GM12872 (cell line): ENCODE results near the gene STK10.

Experiments
- CTCF ChIP-seq: IDR thresholded peaks from 3 replicates; pipeline ENCODE4 v1.5.1; 2011; ENCODE audit warnings: low read depth, mild to moderate bottlenecking, low read length, moderate library complexity; ENCODE audit not compliant: insufficient read depth

STK10 gene

GRCh38 chr5:172006321-172007174 is 181.5 kb downstream of the STK10 start, which contains the start of gene FBXW11:
FBXW11 (minus strand) TSS chr5:172006638; CDS start chr5:172006502, 136 bp downstream.
- TF ChIP-seq CTCF: no peak

- TF ChIP-seq CTCF: no peak
Observed at GRCh38 chr5:172005708-172006320, 182.2 kb downstream of the STK10 start.

- TF ChIP-seq CTCF: no peak
Observed at GRCh38 chr5:172004824-172005237, 183.2 kb downstream of the STK10 start.

GRCh38 chr5:172003746-172004145 is 184.3 kb downstream of the STK10 start:
- no peak for TF ChIP-seq CTCF

- no peak for TF ChIP-seq CTCF
Observed at GRCh38 chr5:172002840-172003512, 185.0 kb downstream of the STK10 start.

GRCh38 chr5:172002310-172002709 is 185.7 kb downstream of the STK10 start:
- TF ChIP-seq CTCF: peak; percentile 66

GRCh38 chr5:171999877-172000276 is 188.1 kb downstream of the STK10 start:
- TF ChIP-seq CTCF: no peak
